Body of pancreas (tissue), 4 donors: ENCODE data around the gene AGAP1. TPM values are rescaled to one million over a fixed set of nuclear protein-coding genes. Genes with fewer than 3 reads are reported as not detected.

ENCODE experiments used
- ATAC-seq: fragments of 150-250 bp; one replicate; pipeline ENCODE4 v1.9.1; 2016
- DNase-seq, 4 donors: peaks; one replicate each; pipeline ENCODE4 v3.0.0-alpha.2; 2019
- H3K27ac ChIP-seq, 4 donors: fragments of 200-600 bp; sonication (generic); 1 replicate in 3 of 4; 2 replicates in 1 of 4; pipeline versions ENCODE4 v1.5.1 to v1.6.1; 2016 to 2019; ENCODE audit warnings: mild to moderate bottlenecking in 1 of 4, mixed read lengths in 1 of 4, moderate library complexity in 1 of 4
- H3K27me3 ChIP-seq, 2 donors: fragments of 200-600 bp; sonication (generic); one replicate each; pipeline ENCODE4 v1.6.0; 2016; ENCODE audit warnings: mild to moderate bottlenecking in 1 of 2
- H3K36me3 ChIP-seq, 2 donors: fragments of 200-600 bp; sonication (generic); replicated peaks in 1 of 2; 2 replicates each; pipeline ENCODE4 v1.5.1; 2016; ENCODE audit warnings: low read depth in 2 of 2; ENCODE audit not compliant: insufficient read depth in 1 of 2
- H3K4me1 ChIP-seq: fragments of 200-600 bp; sonication (generic); one replicate; pipeline ENCODE4 v1.6.0; 2016
- H3K4me3 ChIP-seq, 2 donors: fragments of 200-600 bp; sonication (generic); 1 replicate in 1 of 2; 2 replicates in 1 of 2; pipeline ENCODE4 v1.5.1; 2016 to 2019
- H3K9me3 ChIP-seq, 3 donors: fragments of 200-600 bp; sonication (generic); 1 replicate in 2 of 3; 2 replicates in 1 of 3; pipeline ENCODE4 v1.5.1; 2016
- POLR2A ChIP-seq, 3 donors: fragments of 450-650 bp; IDR thresholded peaks; one replicate each; pipeline ENCODE4 v1.6.1; 2016; ENCODE audit warnings: antibody characterized with exemption in 3 of 3, mild to moderate bottlenecking in 2 of 3
- WGBS, 2 donors: methylation state at CpG; one replicate each; pipeline ENCODE4 v1.1.5; 2017; 5-methylcytosine and 5-hydroxymethylcytosine counted together
- intact Hi-C: fragments of 100-400 bp; cut with DNase I; formaldehyde crosslinking; loops from one replicate; pipeline ENCODE4 v1.15.1; 2023
- total RNA-seq, 2 donors: library from RNA; depleted of rRNA; stranded (reverse); fragments of >200 nt; gene quantifications; one replicate each; pipeline ENCODE4 v1.1.0, GENCODE V29; 2016
- TF ChIP-seq, protein P1 (sequence below), 7 experiments: fragments of 450-650 bp in 4 of 7; fragments of 200-600 bp in 3 of 7; sonication (generic) in 3 of 7; IDR thresholded peaks; one replicate each; pipeline ENCODE4 v1.5.1; 2016 to 2019; ENCODE audit warnings: antibody characterized with exemption in 7 of 7

Gene AGAP1
- total RNA-seq, 2 donors from 2014 or later = 21.3 to 32.6 TPM

DNA sequence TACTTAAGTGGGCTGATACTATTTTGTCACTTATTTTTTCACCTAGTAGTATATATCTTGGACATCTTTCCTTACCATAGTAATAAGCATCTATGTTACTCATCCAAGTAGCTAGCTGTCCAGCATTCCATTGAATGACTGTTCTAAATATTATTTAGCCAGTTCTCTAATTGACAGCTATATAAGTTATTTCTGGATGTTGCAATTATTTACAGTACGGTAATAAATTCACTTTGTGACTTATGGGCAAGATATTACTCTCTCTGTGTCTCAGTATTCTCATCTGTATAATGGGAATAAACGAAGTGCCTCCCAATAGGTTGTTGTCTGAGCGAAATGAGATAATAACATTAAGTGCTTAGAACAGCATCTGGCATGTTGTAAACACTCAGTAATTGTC lies 46.6 kb upstream of the AGAP1 start:
- TF ChIP-seq, protein P1, sequence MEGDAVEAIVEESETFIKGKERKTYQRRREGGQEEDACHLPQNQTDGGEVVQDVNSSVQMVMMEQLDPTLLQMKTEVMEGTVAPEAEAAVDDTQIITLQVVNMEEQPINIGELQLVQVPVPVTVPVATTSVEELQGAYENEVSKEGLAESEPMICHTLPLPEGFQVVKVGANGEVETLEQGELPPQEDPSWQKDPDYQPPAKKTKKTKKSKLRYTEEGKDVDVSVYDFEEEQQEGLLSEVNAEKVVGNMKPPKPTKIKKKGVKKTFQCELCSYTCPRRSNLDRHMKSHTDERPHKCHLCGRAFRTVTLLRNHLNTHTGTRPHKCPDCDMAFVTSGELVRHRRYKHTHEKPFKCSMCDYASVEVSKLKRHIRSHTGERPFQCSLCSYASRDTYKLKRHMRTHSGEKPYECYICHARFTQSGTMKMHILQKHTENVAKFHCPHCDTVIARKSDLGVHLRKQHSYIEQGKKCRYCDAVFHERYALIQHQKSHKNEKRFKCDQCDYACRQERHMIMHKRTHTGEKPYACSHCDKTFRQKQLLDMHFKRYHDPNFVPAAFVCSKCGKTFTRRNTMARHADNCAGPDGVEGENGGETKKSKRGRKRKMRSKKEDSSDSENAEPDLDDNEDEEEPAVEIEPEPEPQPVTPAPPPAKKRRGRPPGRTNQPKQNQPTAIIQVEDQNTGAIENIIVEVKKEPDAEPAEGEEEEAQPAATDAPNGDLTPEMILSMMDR (IDR thresholded peaks at IDR 0.05) = no peak
- TF ChIP-seq POLR2A (IDR thresholded peaks at IDR 0.05) = no peak
- Histone ChIP-seq H3K27me3 (no peaks in the 10 kb centered on the region), H3K36me3 (no peaks in the 10 kb centered on the region), H3K9me3 (peaks cover 0 to 4% (median 0%) of the 10 kb centered on the region in 3 donors), H3K4me3 (no peak overlapping the region), H3K4me1 (peaks cover 9% of the 10 kb centered on the region), H3K27ac (no peak overlapping the region)
- WGBS, 2 donors = 84 to 86% methylated on average over 3 of the region's 3 CpGs
- DNase-seq = no peak
- ATAC-seq = no peak
- intact Hi-C loops = no loop called here

- peak overlapping the region in 1 of 4 donors; percentile 16 for H3K27ac ChIP-seq
- DNase-seq = peak in 1 of 4 donors; percentile 23
- 53 to 57% methylated on average over 8 to 9 of the region's 9 CpGs for WGBS, 2 donors
Measured at GRCh38 chr2:235449568-235449967, 44.3 kb upstream of the AGAP1 start.

GRCh38 chr2:235453605-235454151 lies 40.2 kb upstream of the AGAP1 start:
- no peak overlapping the region for H3K4me3 ChIP-seq
- intact Hi-C loops = no loop called here
- peaks cover 26% of the 10 kb centered on the region for H3K4me1 ChIP-seq
- no peaks in the 10 kb centered on the region for H3K9me3 ChIP-seq
- no peak for ATAC-seq
- no peaks in the 10 kb centered on the region for H3K27me3 ChIP-seq
- no peak for DNase-seq
- WGBS, 2 donors = 44 to 48% methylated on average over 6 of the region's 6 CpGs
- H3K36me3 ChIP-seq = no peaks in the 10 kb centered on the region
- no peak overlapping the region for H3K27ac ChIP-seq
- TF ChIP-seq, protein P1 (IDR thresholded peaks at IDR 0.05) = no peak
- TF ChIP-seq POLR2A (IDR thresholded peaks at IDR 0.05) = no peak

More at GRCh38 chr2:235449568-235449967, 44.3 kb upstream of the AGAP1 start:
- H3K27me3 ChIP-seq = no peaks in the 10 kb centered on the region
- H3K9me3 ChIP-seq = no peaks in the 10 kb centered on the region
- no peak overlapping the region for H3K4me3 ChIP-seq
- peaks cover 14% of the 10 kb centered on the region for H3K4me1 ChIP-seq
- intact Hi-C loops = no loop called here
- ATAC-seq = peak; percentile 33
- no peaks in the 10 kb centered on the region for H3K36me3 ChIP-seq
- TF ChIP-seq, protein P1 (IDR thresholded peaks at IDR 0.05) = no peak
- TF ChIP-seq POLR2A (IDR thresholded peaks at IDR 0.05) = no peak

- no peaks in the 10 kb centered on the region for H3K36me3 ChIP-seq
- ATAC-seq (peak; percentile 84), DNase-seq (peak; percentile 54 to 69 (median 56))
- intact Hi-C loops = no loop called here
- peaks cover 22% of the 10 kb centered on the region for H3K4me1 ChIP-seq
- peak overlapping the region in 3 of 4 donors; percentile 28 to 55 (median 52) for H3K27ac ChIP-seq
- H3K4me3 ChIP-seq = no peak overlapping the region
- TF ChIP-seq POLR2A (IDR thresholded peaks at IDR 0.05) = no peak
- TF ChIP-seq, protein P1 (IDR thresholded peaks at IDR 0.05) = no peak
- WGBS, 2 donors = 31 to 39% methylated on average over 7 of the region's 7 CpGs
- H3K27me3 ChIP-seq = no peaks in the 10 kb centered on the region
- no peaks in the 10 kb centered on the region for H3K9me3 ChIP-seq
Measured at GRCh38 chr2:235458839-235459273, 35.0 kb upstream of the AGAP1 start.

GRCh38 chr2:235460548-235461047 lies 33.2 kb upstream of the AGAP1 start:
- no peaks in the 10 kb centered on the region for H3K9me3 ChIP-seq
- TF ChIP-seq, protein P1 (IDR thresholded peaks at IDR 0.05) = no peak
- no peak for TF ChIP-seq POLR2A (IDR thresholded peaks at IDR 0.05)
- WGBS, 2 donors = 92 to 93% methylated on average over 8 of the region's 8 CpGs
- no peak overlapping the region for H3K4me3 ChIP-seq
- H3K27ac ChIP-seq = no peak overlapping the region
- intact Hi-C loops = no loop called here
- H3K36me3 ChIP-seq = no peaks in the 10 kb centered on the region
- peaks cover 26% of the 10 kb centered on the region for H3K4me1 ChIP-seq
- no peak for ATAC-seq
- H3K27me3 ChIP-seq = no peaks in the 10 kb centered on the region
- no peak for DNase-seq
